HG03175 (cell line): ENCODE measurements around the gene CFAP90.

ENCODE experiments used
- ATAC-seq: cut with Tn5 transposase; IDR thresholded peaks from one replicate; pipeline ENCODE4 v1.9.1; 2021; ENCODE audit warnings: mild to moderate bottlenecking, moderate library complexity; ENCODE audit not compliant: unreplicated experiment

The CFAP90 gene

DNA sequence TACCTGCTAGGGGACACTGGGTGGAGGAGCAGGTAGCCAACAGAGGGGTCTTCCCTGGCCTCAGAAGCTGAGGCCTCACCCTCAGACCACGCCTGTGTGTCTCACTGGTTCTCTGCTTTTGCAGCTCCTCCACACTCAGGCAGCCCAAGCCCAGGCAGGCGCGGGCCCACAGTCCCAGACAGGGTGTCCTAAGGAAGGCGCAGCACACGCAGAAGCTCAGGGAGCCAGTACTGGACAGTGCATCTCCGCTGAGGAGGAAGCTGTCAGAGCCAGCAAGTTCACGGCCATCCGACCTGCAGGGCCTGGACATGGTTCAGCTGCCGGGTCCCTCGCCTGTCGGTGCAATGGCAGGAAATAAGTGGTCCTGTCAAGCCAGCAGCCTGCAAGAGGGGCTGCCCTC, 25.3 kb downstream of the CFAP90 start:
- no peak for ATAC-seq

DNA sequence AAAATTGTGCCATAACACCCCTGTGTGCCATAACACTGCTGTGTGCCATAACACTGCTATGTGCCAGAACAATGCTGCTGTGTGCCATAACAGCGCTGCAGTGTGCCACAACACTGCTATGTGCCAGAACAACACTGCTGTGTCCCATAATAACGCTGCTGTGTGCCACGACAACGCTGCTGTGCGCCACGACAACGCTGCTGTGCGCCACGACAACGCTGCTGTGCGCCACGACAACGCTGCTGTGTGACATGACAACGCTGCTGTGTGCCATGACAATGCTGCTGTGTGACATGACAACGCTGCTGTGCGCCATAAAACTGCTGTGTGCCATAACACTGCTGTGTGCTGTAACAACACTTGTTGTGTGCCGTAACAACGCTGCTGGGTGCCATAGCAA, 25.9 kb downstream of the CFAP90 start:
- no peak for ATAC-seq

DNA sequence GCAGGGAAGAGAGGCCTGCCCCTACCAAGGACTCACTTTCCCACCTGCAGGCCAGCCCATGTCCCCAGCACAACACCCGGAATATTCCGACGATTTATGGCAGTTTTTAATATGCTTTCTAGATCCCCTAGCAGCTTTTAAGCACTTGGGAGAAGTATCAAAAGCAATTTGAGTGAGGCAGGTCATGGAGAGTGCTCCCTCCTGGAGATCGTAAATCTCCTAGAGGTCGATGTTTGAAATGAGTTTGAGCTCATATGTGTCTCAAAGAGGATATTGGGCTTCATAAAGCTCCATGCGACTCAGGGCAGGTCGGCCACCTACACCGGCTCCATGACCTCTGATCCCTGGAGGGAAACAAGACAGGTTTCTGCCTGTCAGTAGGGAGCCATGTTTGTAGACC, 27.3 kb downstream of the CFAP90 start:
- no peak for ATAC-seq

DNA sequence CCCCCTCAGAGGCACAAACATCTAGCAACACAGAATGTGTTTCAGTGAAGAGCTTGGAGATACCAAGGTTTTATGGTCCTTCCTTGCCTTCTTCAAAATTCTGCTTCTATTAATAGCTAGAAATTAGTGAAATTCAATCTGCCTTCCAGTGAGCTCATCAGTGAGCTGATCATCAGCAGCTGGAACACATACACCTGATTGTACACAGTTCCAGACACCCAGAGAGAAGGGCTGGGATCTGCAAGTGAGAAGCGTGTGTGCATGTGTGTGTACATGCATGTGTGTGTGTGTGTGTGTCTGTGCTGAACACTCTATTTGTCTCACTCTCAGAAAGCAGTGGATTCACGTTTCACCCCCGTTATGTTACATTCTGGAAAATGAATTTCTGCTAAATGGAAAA, 28.5 kb downstream of the CFAP90 start:
- no peak for ATAC-seq

DNA sequence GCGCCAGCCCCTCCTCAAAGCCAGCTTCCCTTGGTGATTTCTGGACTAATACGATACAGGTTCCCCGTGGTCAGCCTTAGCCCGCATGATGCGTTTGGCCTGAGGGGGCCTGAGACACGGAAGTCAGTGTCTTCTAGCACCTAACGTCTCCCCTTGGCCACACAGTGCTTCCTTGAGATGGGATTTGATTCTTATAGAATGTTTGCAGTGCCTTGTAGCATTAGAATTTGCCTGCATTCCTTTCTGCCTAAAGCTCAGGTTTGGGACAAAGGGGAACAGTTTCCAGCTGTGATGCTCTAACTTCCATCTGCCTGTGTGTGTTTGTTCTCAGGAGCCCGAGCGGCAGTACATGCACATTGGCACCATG, 34.4 kb downstream of the CFAP90 start:
- peak; percentile 5 for ATAC-seq

DNA sequence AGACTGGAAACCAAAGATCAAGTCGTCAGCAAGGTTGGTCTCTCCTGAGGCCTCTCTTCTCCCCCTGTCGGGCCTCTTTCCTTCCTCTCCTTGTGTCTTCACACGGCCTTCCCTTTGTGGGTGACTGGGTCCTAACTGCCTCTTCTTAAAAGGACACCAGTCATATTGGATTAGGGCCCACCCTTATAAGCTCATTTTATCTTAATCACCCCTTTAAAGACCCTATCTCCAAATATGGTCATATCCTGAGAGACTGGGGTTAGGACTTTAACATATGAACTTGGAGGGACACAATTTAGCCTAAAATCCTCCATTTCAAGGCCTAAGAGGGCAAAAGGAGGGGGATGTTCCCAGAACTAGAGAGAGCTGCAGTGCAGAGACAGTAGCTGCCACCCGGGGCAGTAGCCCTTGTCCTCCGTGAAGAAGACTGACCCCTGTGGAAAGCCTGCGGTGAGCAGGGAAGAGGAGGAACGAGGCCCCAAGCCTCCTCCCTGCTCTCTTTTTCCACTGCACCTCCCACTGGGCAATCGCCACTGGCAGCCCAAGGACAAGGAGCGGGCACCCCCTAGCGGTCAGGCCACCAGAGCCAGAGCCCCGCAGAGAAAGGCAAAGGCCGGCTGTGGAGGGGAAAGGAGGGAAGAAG, 34.9 kb downstream of the CFAP90 start:
- ATAC-seq: peak; percentile 92

DNA sequence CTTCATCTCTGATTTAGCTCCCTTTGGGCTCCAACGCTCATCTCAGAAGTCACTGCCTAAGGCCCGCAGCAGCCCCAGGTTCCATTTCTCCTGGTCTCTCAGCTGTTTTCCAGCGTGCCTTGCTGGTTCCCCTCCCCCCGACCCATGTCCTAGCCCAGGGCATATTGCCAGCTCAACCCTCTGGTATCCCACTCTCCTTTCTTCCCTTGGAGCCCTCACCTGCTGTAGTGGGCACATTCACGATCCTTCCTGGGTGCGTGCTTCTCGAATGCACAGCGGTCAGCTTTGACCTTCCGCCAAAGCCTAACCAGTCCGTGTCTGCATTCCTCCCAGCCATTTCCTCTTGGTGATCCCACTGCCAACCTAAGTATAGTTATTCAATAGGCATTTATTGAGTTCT, 36.1 kb downstream of the CFAP90 start:
- ATAC-seq: no peak

DNA sequence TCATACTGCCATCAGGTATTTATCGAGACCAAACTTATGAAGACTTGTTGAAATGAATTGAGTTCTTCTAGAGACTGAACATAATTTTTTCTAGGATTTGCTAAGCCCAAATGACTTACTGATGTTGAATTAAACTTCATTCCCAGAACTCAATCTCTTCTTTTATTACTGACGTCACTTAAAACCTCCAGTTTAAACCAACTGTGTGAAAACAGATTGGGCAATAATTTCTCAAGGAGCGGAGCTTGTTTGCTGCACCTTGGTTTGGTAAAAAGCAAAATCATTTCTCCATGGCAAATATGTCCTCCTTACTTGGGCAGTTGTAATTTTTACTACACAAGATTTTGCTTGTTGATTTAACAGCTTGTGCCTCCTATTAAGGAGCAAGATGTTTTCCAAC, 37.4 kb downstream of the CFAP90 start:
- ATAC-seq: no peak

DNA sequence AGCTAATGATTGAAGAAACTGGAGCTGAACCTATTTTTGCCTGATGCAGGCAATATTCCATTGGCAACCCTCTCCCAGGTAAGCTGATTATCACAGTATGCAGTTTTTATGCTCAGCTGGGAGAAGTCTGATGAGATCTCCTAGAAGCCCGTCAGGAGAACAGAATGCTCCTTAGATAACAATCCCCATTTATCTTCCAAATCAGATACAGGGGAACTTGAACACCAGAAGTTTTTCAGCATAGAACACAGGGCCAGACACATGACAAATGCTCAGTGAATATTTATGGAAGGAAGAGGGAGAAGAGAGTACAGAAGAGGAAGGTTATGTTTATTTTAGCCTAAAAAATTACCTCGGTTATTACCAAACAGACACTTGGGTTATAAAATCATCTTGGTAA, 37.9 kb downstream of the CFAP90 start:
- ATAC-seq: no peak

DNA sequence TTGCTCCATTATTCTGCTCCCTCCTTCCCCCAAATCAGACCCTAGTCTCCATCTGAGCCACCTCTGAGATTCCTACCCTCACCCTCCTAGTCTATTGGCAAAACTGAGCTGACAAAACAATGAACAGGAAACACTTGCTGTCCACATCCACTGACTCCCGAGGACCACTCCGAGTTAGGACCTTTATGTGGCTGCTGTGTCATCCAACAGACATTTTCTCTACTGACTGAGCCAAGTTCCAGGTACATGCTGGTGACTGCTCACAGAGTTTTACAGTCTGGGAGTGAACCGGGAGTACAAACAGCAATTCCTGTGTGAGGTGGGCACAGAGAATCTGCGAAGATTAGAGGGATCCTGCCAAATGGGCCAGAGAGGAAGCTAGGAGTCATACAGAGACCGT, 39.2 kb downstream of the CFAP90 start:
- no peak for ATAC-seq

DNA sequence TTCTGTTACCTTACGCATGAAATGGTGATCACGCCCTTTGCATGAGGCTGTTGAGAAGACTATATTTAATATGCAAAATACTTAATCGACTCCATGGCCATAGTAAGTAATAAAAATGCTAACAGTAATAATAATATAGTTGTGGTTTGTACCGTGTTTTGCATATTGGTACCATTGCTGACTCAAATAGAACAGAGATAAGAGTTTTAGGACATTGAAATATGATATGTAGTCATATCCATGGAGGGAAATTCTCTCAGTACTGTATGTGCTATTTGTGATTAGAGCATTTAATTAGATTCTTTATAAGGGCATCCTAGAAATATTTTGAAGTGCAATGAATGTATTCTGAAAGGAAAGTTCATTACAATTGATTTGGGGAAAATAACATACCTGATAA, 41.9 kb downstream of the CFAP90 start:
- ATAC-seq: no peak

DNA sequence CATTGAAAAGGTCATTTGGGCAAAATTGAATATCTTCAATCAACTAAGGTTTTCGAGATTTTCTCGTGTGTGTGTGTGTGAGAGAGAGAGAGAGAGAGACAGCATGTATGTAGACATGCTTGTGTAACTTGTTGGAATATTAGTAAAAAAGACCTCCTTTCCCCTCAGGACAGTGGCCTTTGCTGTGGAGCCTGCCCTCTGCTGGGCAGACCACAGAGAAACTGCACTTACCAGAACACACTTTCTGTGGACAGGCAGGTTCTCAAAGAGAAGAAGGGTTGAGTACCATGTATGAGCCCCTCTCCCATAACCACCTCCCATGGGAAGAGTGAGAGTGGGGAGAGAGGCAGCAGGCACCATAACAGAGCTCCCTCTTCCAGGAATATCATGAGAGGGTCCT, 45.6 kb downstream of the CFAP90 start:
- ATAC-seq: no peak

DNA sequence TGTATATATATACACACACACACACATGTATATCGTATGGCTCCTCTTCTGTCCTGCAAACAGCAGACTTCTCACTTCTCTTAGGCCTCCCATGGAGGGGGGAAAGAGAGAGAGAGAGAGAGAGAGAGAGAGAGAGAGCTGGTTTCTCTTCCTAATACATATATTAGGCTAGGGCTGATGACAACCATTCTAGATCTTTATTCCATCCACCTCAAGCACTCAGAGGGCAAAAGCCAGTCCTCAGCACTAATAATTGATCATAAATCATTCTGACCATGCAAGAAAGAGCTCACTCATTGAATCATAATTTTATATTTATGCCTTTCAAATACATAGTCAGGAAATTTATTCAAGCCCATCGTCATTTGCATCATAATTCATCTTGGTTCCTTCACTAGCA, 47.0 kb downstream of the CFAP90 start:
- no peak for ATAC-seq

DNA sequence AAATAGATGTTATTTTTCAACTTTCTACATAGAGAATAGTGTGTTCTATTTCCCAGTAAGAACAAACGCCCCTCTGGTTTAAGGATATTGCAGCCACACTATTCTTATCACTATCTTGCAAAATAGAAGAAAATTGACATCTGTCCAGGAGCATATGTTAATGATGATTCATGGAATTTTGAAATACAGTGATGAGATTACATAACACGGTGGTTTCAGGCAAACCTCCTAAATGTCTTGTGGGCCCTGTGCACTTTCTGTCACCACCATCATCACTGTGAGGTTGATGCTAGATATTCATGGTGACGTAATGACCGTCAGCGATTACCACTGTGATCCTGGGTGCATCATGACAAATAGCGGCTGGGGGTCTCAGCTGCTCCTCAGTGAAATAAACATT, 48.1 kb downstream of the CFAP90 start:
- ATAC-seq: no peak

DNA sequence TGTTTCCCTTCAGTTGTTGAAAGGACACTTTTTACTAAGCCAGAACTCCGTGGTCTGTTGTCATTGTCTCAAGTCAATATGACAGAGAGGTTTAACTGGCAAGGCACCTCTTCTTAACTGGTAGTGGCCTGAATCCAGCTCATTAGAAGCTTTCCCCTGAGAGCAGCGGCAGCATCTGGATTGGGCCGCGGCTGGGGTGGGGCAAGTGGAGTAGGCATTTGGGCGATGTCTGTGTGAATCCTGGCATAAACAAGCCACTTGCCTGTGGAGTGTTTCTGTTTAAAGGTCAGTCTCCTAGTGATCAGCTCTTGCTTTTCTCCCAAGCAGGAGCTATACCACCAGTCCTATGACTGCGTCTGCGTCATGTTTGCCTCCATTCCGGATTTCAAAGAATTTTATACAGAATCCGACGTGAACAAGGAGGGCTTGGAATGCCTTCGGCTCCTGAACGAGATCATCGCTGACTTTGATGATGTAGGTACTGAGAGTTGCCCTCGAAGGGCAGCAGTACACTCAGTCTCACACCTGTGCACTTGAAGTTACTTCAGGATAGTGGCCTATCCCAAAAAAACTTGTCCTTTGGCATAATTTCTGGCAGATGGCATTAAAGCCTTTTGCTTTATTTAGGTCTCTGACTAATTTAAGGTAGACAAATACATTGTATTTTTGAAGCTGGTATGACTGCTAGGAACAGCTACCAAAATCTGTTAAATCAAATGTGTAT, 48.9 kb downstream of the CFAP90 start:
- ATAC-seq: no peak

DNA sequence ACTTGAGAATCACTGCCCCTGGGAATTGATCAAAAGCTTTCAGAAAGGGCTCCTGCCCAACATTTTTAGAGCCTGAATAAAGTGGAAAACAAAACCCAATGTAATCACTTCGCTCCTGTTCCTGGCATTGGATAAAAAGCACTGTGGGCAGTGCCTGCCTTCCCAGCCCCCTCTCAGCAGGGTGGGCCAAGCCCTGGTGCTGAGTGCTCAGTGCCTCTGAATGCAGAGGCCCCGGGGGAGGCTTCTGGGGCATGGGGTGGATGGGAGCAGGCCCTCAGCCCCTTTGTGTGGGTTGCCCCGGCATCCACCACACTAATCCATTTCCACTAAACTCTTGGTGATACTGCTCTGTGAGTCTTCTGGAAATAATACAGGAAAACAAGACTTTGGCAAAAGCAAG, 55.6 kb downstream of the CFAP90 start:
- no peak for ATAC-seq

DNA sequence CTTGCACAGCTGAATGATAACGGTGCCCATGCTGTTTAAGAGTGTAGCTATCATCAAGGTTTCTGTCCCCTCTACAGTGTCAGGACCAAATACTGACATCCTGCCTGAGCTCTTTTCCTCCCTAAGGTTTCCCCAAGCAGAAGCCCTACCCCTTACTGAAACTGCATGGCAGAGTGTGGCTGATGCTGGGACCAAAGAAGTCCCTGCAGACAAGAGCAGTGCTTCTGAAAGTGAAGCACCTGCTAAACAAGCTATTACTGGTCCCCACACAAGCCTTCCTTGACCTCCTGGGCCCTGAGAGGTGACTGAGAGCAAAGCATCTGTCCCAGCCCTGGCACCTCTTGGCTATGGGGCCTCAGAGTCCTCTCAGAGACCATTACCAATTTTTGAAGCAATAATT, 56.1 kb downstream of the CFAP90 start:
- ATAC-seq: peak; percentile 37

DNA sequence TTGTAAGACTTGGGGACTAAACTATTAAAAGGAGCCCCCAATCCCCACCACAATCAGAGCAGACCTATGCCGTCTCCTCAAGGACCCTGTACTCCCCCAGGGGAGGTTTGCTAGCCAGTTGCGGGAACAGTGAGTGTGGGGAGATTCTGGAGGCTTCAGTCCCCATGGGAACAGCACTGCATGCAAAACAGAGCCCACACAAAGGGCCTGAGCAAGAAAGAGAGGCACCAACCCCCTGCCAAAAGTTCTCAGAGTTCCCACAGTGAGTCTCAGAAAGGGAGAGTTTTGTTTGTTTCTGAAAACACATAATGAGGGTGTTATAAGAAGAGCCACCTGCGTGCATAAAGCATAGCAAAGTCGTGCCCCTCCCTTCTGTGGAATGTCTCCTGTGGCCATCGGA, 56.6 kb downstream of the CFAP90 start:
- peak; percentile 75 for ATAC-seq

DNA sequence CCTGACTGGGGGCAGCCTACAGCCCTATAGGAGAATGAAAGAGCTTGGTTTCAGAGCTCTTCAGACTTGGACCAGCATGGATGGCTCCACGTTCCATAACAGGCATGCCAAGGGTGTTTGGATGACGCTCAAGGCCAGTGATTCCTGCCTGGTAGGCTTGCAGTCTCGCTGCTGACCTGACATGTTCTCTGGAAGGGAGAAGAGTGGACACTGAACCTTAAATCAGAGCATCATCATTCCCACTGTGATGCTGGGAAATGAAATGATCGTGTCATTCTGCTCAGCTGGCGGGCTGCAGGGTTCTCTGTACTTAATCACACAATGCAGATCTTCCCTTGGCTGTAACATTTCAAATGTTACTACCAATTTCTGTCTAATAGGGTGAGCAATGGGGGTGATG, 57.0 kb downstream of the CFAP90 start:
- peak; percentile 2 for ATAC-seq

DNA sequence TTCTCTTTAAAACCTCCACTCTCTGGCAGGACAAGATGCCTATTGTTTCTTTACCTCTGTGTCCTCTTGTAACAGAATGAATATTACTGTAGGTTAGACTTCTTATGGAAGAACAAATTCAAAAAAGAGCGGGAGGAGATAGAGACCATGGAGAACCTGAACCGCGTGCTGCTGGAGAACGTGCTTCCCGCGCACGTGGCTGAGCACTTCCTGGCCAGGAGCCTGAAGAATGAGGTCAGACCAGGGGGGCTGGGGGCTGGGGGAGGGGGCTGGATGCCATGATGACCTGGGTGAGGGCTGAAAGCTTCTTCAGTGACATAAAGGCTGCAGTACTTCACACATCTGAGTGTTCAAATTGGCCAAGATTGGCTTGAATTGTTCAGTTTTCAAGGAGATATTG, 61.4 kb downstream of the CFAP90 start:
- no peak for ATAC-seq

DNA sequence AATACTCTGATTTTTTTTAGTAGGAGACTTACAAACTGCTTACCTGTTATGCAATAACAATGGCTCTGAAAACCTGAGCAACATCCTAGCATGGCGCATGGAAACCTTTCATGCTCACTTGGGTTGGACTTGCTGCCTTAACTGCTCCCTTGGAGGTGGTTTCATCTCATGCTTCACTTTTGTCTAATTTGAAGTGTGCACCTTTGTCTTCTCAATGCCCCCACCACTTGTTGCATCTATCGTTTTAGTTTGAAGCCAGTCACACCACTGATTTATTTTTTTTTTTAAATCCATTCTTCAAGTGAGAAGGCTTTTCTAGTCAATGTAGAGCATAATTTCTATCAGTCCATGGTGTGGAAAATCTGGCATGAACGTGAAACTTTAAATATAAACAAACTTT, 63.2 kb downstream of the CFAP90 start:
- no peak for ATAC-seq

DNA sequence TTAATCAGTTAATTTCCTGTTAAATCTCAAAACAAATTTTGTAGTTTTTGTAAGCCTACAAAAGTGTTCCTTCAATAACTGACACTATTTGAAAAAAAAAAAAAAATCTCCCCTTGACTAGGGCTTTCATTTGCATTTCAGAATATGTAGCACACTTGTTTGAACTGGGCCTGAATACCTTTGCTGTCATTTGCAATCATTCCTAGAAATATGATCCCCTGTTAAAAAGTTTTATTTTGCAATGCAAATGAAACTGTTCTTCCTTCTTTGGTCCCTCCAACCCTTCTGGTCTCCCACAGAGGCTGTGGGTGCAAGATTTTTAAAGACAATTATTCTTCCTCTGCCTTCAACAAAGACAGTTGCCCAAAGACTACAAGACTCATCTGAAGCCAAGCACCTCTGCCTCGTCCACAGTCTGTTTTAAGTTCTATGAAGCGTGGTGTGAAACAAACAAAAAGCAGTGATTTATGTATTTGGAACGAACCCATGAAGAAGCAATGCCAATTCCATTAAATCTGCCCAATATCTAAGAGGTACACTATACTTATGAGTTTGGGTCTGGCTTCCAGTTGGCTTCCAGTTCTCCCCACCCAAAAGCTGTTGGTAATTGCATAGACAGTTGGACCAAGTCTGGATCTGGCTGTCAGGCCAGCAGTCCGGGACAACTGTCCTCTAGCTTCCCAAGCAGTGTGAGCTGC, 66.1 kb downstream of the CFAP90 start:
- ATAC-seq: no peak
